ENCODE measurements around the gene CYBRD1. TPM values are rescaled to one million over a fixed set of nuclear protein-coding genes. Genes with fewer than 3 reads are reported as not detected.

The CYBRD1 gene
- total RNA-seq, 2 donors from 2014 or later = 357 to 453 TPM

DNA sequence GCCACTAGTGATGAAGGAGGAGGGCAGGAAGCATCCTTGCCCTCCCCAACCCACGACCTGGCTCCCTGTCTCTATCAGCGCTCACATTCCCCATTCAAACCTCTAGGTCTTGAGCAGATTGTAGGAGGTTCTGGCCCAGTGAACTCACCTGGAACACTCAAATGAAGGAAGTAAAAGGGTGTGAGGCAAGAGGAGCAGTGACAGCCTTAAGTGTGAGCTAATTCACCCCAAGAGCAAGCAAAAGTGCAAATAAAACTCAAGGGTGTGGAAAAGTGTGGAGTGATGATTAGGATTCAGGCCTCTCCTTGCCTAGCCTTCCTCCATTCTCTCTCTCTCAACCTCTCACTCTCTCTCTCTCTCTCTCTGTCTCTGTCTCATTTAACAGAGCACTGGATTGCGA lies 41.0 kb downstream of the CYBRD1 start:
- H3K9me3 ChIP-seq = no peaks in the 10 kb centered on the region
- no peak overlapping the region for H3K4me3 ChIP-seq
- ATAC-seq (ENCODE audit: insufficient number of reproducible peaks, low FRiP score, low read depth) (no peak), DNase-seq (ENCODE audit: low spot score) (no peak)
- TF ChIP-seq, protein P1, sequence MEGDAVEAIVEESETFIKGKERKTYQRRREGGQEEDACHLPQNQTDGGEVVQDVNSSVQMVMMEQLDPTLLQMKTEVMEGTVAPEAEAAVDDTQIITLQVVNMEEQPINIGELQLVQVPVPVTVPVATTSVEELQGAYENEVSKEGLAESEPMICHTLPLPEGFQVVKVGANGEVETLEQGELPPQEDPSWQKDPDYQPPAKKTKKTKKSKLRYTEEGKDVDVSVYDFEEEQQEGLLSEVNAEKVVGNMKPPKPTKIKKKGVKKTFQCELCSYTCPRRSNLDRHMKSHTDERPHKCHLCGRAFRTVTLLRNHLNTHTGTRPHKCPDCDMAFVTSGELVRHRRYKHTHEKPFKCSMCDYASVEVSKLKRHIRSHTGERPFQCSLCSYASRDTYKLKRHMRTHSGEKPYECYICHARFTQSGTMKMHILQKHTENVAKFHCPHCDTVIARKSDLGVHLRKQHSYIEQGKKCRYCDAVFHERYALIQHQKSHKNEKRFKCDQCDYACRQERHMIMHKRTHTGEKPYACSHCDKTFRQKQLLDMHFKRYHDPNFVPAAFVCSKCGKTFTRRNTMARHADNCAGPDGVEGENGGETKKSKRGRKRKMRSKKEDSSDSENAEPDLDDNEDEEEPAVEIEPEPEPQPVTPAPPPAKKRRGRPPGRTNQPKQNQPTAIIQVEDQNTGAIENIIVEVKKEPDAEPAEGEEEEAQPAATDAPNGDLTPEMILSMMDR (IDR thresholded peaks at IDR 0.05) = no peak
- H3K4me1 ChIP-seq (ENCODE audit: control insufficient read depth in 1 of 2, low read depth in 2 of 2) = no peaks in the 10 kb centered on the region
- H3K27ac ChIP-seq = no peak overlapping the region
- H3K27me3 ChIP-seq (replicated peaks; ENCODE audit: insufficient read depth) = no peaks in the 10 kb centered on the region
- H3K36me3 ChIP-seq = no peaks in the 10 kb centered on the region

DNA sequence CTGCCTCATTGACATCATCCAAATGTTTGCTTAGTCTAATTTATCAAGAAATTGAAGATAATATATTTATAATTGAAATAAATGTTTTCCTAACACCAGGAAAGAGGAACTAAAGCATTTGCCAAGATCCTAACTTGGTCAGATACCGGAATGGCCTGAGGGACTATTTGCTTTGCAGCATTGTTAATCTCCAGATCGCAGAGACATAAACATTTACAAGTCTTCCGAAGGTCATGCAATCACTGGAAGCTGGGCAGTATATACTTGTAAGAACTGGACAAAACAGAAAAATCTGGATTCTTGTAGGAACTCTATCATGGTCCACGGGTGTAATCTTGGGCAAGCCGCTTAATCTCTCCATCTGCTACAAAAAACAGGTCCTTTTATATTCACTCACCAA lies 42.2 kb downstream of the CYBRD1 start:
- Histone ChIP-seq H3K4me1 (ENCODE audit: control insufficient read depth in 1 of 2, low read depth in 2 of 2) (no peaks in the 10 kb centered on the region), H3K36me3 (no peaks in the 10 kb centered on the region), H3K27ac (no peak overlapping the region), H3K4me3 (no peak overlapping the region), H3K27me3 (replicated peaks; ENCODE audit: insufficient read depth) (no peaks in the 10 kb centered on the region), H3K9me3 (no peaks in the 10 kb centered on the region)
- ATAC-seq (ENCODE audit: insufficient number of reproducible peaks, low FRiP score, low read depth) (no peak), DNase-seq (ENCODE audit: low spot score) (no peak)
- TF ChIP-seq, protein P1 (IDR thresholded peaks at IDR 0.05) = no peak

DNA sequence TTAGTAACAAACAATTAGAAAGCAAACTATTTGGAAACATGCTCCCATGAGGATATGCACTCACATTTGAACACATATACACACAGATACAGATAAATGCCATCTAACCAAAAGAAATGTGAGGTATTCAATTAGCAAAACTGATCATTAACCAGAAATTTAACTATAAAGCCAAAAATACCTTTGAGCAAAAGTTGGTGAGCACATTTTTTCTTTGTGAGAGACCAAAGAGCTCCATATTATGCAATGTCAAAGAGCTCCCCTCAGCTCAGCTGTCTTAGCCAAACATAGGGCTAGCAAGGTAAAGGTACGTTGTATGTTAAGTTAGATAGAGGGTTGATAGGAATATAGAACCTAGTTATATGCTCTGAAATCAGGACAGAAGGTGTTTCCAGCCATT lies 43.8 kb downstream of the CYBRD1 start:
- TF ChIP-seq, protein P1 (IDR thresholded peaks at IDR 0.05) = no peak
- Histone ChIP-seq H3K4me3 (no peak overlapping the region), H3K9me3 (no peaks in the 10 kb centered on the region), H3K36me3 (no peaks in the 10 kb centered on the region), H3K4me1 (ENCODE audit: control insufficient read depth in 1 of 2, low read depth in 2 of 2) (no peaks in the 10 kb centered on the region), H3K27ac (no peak overlapping the region), H3K27me3 (replicated peaks; ENCODE audit: insufficient read depth) (no peaks in the 10 kb centered on the region)
- ATAC-seq (ENCODE audit: insufficient number of reproducible peaks, low FRiP score, low read depth) = no peak
- no peak for DNase-seq (ENCODE audit: low spot score)

DNA sequence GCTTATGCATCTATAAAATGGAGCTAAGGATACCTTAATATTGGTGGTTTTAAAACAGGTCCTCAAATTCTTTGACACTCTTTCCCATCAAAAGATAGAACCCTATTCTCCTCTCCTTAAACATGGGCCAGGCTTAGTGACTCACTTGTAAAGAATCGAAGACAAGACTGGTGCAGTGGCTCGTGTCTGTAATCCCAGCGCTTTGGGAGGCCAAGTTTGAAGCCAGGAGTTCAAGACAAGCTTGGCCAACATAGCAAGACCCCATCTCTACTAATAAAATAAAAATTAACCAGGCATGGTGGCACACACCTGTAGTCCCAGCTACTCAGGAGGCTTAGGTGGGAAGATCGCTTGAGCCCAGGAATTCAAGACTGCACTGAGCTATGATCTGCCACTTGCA lies 44.5 kb downstream of the CYBRD1 start:
- Histone ChIP-seq H3K27ac (no peak overlapping the region), H3K9me3 (no peaks in the 10 kb centered on the region), H3K4me3 (no peak overlapping the region), H3K36me3 (no peaks in the 10 kb centered on the region), H3K27me3 (replicated peaks; ENCODE audit: insufficient read depth) (no peaks in the 10 kb centered on the region), H3K4me1 (ENCODE audit: control insufficient read depth in 1 of 2, low read depth in 2 of 2) (no peaks in the 10 kb centered on the region)
- ATAC-seq (ENCODE audit: insufficient number of reproducible peaks, low FRiP score, low read depth) (no peak), DNase-seq (ENCODE audit: low spot score) (no peak)
- TF ChIP-seq, protein P1 (IDR thresholded peaks at IDR 0.05) = no peak

DNA sequence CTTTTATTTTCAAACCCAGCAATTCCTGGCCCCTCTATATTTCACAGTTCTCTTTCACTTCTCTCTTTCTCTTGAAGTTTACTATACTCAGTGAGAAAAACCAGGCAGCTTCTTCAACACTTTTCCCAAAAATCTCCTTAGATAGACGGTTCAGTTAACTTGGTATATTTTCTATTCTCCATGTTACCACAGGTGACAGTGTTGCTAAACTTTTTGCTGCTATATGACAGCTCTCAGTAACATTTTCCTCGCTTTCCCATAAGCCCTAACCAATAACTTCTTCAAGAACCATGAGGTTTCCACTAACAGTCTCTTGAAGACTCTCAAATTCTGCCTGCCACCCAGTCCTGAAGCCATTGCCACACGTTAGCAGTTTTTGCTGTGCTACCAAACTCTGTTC lies 45.8 kb downstream of the CYBRD1 start:
- H3K27me3 ChIP-seq (replicated peaks; ENCODE audit: insufficient read depth) = no peaks in the 10 kb centered on the region
- ATAC-seq (ENCODE audit: insufficient number of reproducible peaks, low FRiP score, low read depth) (no peak), DNase-seq (ENCODE audit: low spot score) (no peak)
- TF ChIP-seq, protein P1 (IDR thresholded peaks at IDR 0.05) = no peak
- H3K4me1 ChIP-seq (ENCODE audit: control insufficient read depth in 1 of 2, low read depth in 2 of 2) = no peaks in the 10 kb centered on the region
- H3K36me3 ChIP-seq = no peaks in the 10 kb centered on the region
- no peak overlapping the region for H3K27ac ChIP-seq
- H3K9me3 ChIP-seq = no peaks in the 10 kb centered on the region
- no peak overlapping the region for H3K4me3 ChIP-seq
